Stimulated activated naive CD4-positive, alpha-beta T cell treated with Interleukin-2 at 50 U/mL for 16 hours (primary cell): Measurements from ENCODE around the gene C5AR2.
"Not testable (repeated sequence)": the region's sequence is repeated elsewhere in the genome, so short reads cannot be mapped to it uniquely, and the experiment has no call there.

Experiments
- DNase-seq: peaks from one replicate; lab custom pipeline; 2025; lab: John Stamatoyannopoulos, UW

The C5AR2 gene

DNA sequence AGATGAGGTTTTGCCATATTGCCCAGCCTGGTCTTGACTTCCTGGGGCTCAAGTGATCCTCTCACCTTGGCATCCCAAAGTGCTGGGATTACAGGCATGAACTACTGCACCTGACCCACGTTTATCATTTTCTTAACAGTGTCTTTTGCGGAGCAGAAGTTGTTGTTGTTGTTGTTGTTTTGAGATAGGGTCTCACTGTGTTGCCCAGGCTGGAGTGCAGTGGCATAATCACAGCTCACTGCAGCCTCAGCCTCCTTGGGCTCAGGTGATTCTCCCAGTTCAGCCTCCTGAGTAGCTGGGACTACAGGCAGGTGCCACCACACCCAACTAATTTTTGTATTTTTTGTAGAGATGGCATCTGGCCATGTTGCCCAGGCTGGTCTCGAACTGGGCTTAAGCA lies 55.6 kb downstream of the C5AR2 start:
- DNase-seq: not testable (repeated sequence)

DNA sequence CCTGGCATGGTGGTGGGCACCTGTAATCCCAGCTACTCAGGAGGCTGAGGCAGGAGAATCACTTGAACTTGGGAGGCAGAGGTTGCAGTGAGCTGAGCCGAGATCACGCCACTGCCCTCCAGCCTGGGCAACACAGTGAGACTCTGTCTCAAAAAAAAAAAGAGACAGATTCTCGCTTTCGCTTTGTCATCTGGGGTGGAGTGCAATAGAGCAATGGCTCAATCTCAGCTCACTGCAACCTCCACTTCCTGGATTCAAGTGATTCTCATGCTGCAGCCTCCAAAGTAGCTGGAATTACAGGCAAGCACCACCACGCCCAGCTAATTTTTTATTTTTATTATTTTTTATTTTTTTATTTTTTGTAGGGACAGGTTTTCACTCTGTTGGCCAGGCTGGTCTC lies 56.7 kb downstream of the C5AR2 start:
- DNase-seq: not testable (repeated sequence)

- DNase-seq: no peak
These were observed 57.2 kb downstream of the C5AR2 start for GRCh38 chr19:47389150-47389556.

- DNase-seq: no peak
These were observed 58.8 kb downstream of the C5AR2 start for GRCh38 chr19:47390533-47391488.

DNA sequence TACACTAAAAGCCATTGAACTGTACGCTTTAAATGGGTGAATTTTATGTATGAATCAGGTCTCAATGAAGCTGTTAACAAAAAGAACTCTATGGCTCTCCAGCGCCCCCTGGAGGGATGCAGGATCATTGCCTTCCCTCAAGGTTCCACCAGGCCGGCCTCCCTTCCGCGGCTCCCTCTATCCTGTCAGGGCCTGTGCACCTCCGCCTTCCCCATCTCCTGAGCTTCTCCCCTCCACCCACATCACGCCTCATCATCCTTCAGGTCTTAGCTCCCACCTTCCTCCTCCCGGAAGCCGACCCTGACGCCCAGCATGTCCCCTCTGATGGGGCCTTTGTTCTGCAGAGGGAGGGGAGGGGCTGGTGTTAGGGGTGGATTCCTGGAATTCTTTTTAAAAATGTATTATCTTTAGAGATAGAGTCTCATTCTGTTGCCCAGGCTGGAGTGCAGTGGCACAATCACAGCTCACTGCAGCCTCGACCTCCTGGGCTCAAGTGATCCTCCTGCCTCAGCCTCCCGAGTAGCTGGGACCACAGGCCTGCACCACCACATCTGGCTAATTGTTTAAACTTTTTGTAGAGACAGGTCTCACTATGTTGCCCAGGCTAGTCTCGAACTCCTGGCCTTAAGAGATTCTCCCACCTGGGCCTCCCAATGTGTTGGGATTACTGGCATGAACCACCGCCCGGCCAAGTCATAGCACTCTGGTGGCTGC lies 59.7 kb downstream of the C5AR2 start:
- peak; percentile 67 for DNase-seq
